Stomach (tissue), 9 donors: ENCODE measurements around the gene LRRC72. TPM values are rescaled to one million over a fixed set of nuclear protein-coding genes. Genes with fewer than 3 reads are reported as not detected.

Source experiments
- DNase-seq, 2 donors: peaks; one replicate each; pipeline versions ENCODE4 v3.0.0 to v3.0.0-alpha.2; 2013 to 2019
- H3K27ac ChIP-seq, 5 donors: fragments of 200-600 bp in 4 of 5; sonication (generic) in 4 of 5; one replicate each; pipeline ENCODE4 v1.5.1; 2013 to 2019; ENCODE audit warnings: mild to moderate bottlenecking in 1 of 5, moderate library complexity in 1 of 5
- H3K27me3 ChIP-seq, 3 donors: fragments of 200-600 bp; sonication (generic); one replicate each; pipeline ENCODE4 v1.5.1; 2017 to 2019; ENCODE audit warnings: mixed run types in 1 of 3
- H3K36me3 ChIP-seq, 4 donors: fragments of 200-600 bp; sonication (generic); 1 replicate in 3 of 4; 2 replicates in 1 of 4; pipeline ENCODE4 v1.5.1; 2016 to 2019
- H3K4me1 ChIP-seq, 4 donors: fragments of 200-600 bp; sonication (generic); one replicate each; pipeline ENCODE4 v1.5.1; 2016 to 2019
- H3K4me3 ChIP-seq, 4 donors: fragments of 200-600 bp; sonication (generic) in 3 of 4; one replicate each; pipeline ENCODE4 v1.5.1; 2016 to 2019; ENCODE audit warnings: mild to moderate bottlenecking in 1 of 4
- H3K9me3 ChIP-seq, 4 donors: fragments of 200-600 bp; sonication (generic); one replicate each; pipeline ENCODE4 v1.5.1; 2016 to 2019
- CTCF ChIP-seq, 7 experiments: fragments of 450-650 bp in 4 of 7; fragments of 200-600 bp in 3 of 7; sonication (generic) in 3 of 7; IDR thresholded peaks; one replicate each; pipeline ENCODE4 v1.5.1; 2016 to 2019; ENCODE audit warnings: antibody characterized with exemption in 7 of 7, control low read depth in 2 of 7, mild to moderate bottlenecking in 1 of 7
- WGBS, 5 donors: extraction: QIAGEN DNeasy Blood & Tissue Kit in 3 of 5; methylation state at CpG; one replicate each; pipeline versions ENCODE4 v1.1.5 to v1.1.7; 2013 to 2018; 5-methylcytosine and 5-hydroxymethylcytosine counted together
- intact Hi-C: fragments of 100-400 bp; cut with DNase I; formaldehyde crosslinking; loops from one replicate; pipeline ENCODE4 v1.15.1; 2023; ENCODE audit warnings: low total_unique reads
- polyA plus RNA-seq, 3 donors: library from polyadenylated mRNA; stranded (reverse); fragments of 200-250 nt; gene quantifications; one replicate each; pipeline ENCODE4 v1.2.3, GENCODE V29; 2013
- total RNA-seq, 5 donors: library from RNA; depleted of rRNA; stranded (reverse); fragments of >200 nt; gene quantifications; one replicate each; pipeline versions ENCODE4 v1.1.0 to v1.2.3, GENCODE V29; 2014 to 2016
- donor health status: healthy with polysubstance abuse.
- donor health status: Bipolar disorder and iron deficiency.
- donor health status: healthy.

LRRC72 gene
- total and polyA plus RNA-seq, 8 donors, result not detected

- intact Hi-C loops, result no loop called here
Observed at GRCh38 chr7:16630654-16631053, 104.0 kb downstream of the LRRC72 start.

More at GRCh38 chr7:16630654-16631053, 104.0 kb downstream of the LRRC72 start:
- no peak overlapping the region for H3K4me3 ChIP-seq
- peaks cover 0 to 16% (median 13%) of the 10 kb centered on the region in 4 donors for H3K4me1 ChIP-seq
- WGBS, 5 donors, result 80 to 96% (median 84%) methylated on average over 1 of the region's 1 CpG
- TF ChIP-seq CTCF (IDR thresholded peaks at IDR 0.05), result no peak
- H3K9me3 ChIP-seq, result no peaks in the 10 kb centered on the region
- no peak overlapping the region for H3K27ac ChIP-seq
- H3K36me3 ChIP-seq, result peaks cover 0 to 29% (median 10%) of the 10 kb centered on the region in 4 donors
- no peaks in the 10 kb centered on the region for H3K27me3 ChIP-seq
- no peak for DNase-seq

Other genes with a start within 250 kb of the LRRC72 start
- gene CRPPA, start 105.3 kb upstream of the LRRC72 start, total RNA-seq, result 10 to 100 TPM in 1 of 5 donors, 1 to 10 TPM in 1, under 1 TPM in 3; 0.29 to 11.0 (median 0.89) TPM
- 1 to 10 TPM in 1 of 3 donors, under 1 TPM in 2; 0.28 to 3.5 (median 0.75) TPM for gene CRPPA, start 105.3 kb upstream of the LRRC72 start, polyA plus RNA-seq
- gene SOSTDC1, start 61.1 kb upstream of the LRRC72 start, total RNA-seq, result 10 to 100 TPM in 2 of 5 donors, 1 to 10 TPM in 1, under 1 TPM in 1, not detected in 1; 0.89 to 18.7 (median 13.6) TPM
- gene SOSTDC1, start 61.1 kb upstream of the LRRC72 start, polyA plus RNA-seq, result 10 to 100 TPM in 1 of 3 donors, 1 to 10 TPM in 1, under 1 TPM in 1; 0.90 to 21.2 (median 5.9) TPM
- gene ANKMY2, start 118.9 kb downstream of the LRRC72 start, total RNA-seq, result 10 to 100 TPM in 4 of 5 donors, 1 to 10 TPM in 1; 2.6 to 39.8 (median 33.3) TPM
- gene ANKMY2, start 118.9 kb downstream of the LRRC72 start, polyA plus RNA-seq, result 10 to 100 TPM; 11.5 to 27.2 (median 13.7) TPM
- gene BZW2, start 119.4 kb downstream of the LRRC72 start, total RNA-seq, result 100 to 1,000 TPM in 1 of 5 donors, 10 to 100 TPM in 4; 25.5 to 110 (median 84.2) TPM
- gene BZW2, start 119.4 kb downstream of the LRRC72 start, polyA plus RNA-seq, result 10 to 100 TPM; 53.0 to 76.7 (median 57.8) TPM
- gene TSPAN13, start 226.9 kb downstream of the LRRC72 start, total RNA-seq, result 10 to 100 TPM in 4 of 5 donors, 1 to 10 TPM in 1; 3.6 to 74.5 (median 50.0) TPM
- 10 to 100 TPM; 27.5 to 41.5 (median 29.4) TPM for gene TSPAN13, start 226.9 kb downstream of the LRRC72 start, polyA plus RNA-seq